ENCODE measurements around the gene ZNF773. TPM values are rescaled to one million over a fixed set of nuclear protein-coding genes. Genes with fewer than 3 reads are reported as not detected.
A peak's percentile ranks its signal among the peaks of the same experiment; 100 is the strongest.
"Not testable (repeated sequence)": the region's sequence is repeated elsewhere in the genome, so short reads cannot be mapped to it uniquely, and the experiment has no call there.

Gene ZNF773
- total and polyA plus RNA-seq, 9 donors: 6.8 to 16.3 (median 8.7) TPM

DNA sequence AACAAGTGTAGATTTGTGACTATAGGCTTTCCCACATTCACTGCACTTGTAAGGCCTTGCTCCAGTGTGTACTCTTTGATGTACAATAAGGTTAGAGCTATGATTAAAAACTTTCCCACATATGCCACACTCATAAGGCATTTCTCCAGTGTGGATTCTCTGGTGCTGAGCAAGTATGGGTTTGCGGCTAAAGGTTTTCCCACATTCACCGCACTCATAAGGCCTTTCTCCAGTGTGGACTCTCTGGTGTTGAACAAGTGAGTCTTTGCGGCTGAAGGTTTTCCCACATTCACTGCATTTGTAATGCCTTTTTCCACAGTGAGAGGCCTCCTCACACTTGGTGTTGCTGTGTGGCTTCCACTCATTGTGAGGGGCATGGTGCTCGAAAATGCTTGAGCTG, 26.1 kb upstream of the ZNF773 start:
- TF ChIP-seq, protein P1, sequence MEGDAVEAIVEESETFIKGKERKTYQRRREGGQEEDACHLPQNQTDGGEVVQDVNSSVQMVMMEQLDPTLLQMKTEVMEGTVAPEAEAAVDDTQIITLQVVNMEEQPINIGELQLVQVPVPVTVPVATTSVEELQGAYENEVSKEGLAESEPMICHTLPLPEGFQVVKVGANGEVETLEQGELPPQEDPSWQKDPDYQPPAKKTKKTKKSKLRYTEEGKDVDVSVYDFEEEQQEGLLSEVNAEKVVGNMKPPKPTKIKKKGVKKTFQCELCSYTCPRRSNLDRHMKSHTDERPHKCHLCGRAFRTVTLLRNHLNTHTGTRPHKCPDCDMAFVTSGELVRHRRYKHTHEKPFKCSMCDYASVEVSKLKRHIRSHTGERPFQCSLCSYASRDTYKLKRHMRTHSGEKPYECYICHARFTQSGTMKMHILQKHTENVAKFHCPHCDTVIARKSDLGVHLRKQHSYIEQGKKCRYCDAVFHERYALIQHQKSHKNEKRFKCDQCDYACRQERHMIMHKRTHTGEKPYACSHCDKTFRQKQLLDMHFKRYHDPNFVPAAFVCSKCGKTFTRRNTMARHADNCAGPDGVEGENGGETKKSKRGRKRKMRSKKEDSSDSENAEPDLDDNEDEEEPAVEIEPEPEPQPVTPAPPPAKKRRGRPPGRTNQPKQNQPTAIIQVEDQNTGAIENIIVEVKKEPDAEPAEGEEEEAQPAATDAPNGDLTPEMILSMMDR (IDR thresholded peaks at IDR 0.05): no peak
- TF ChIP-seq EP300 (IDR thresholded peaks at IDR 0.05) (no peak), POLR2A (IDR thresholded peaks at IDR 0.05) (no peak)
- intact Hi-C loops (cut with DNase I): no loop called here
- H3K27ac ChIP-seq: no peak overlapping the region
- no peak for DNase-seq
- H3K9me3 ChIP-seq: peaks cover 29 to 58% of the 10 kb centered on the region in 2 donors
- no peaks in the 10 kb centered on the region for H3K4me1 ChIP-seq (ENCODE audit: insufficient read depth)
- H3K27me3 ChIP-seq: no peaks in the 10 kb centered on the region
- no peaks in the 10 kb centered on the region for H3K36me3 ChIP-seq
- 98% methylated on average over 4 of the region's 4 CpGs for WGBS, 3 donors
- no peak overlapping the region for H3K4me3 ChIP-seq

DNA sequence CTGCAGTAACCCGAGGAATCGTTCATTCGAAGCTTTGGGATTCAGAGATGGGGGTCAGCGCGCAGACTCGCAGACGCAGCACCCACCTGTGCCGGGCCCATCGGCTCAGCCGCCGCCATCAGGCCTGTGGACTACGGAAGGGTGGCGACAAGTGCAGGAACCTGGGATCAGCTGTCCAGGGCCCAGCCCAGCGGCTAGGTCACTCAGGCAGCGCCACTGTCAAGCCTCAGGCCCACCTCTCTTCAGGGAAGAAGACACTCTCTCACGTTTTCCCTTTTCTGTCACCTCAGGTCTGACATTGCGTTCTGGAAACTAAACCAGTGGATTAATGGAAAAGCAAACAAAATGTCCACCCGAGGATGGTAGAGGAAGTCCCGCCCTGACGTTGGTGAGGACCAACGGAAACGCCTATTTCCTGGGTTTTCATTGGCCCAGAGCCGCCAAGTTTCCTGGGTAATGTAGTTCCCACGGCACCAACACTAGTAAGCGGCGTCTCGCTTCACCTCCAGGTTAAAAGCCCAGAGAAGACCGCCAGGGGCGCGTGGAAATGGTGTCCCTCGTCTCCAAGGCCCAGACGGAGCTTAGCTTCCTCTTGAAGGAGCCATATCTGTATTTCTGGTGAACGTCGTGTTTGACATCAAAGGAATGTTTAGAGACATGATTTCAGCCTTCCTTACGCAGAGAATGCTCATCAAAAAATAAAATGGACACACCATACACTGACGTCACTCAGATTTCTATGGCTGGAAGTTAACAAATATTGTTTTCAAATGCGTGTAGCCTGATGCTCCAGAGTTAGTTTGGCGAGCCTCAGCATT, 22.3 kb upstream of the ZNF773 start, which contains the start of gene ZNF772:
ZNF772 (minus strand) TSS at position 376 of the 818 bp plus-strand sequence; CDS start at position 119, 257 bp downstream.
- intact Hi-C loops (cut with DNase I): no loop called here
- no peaks in the 10 kb centered on the region for H3K27me3 ChIP-seq
- H3K27ac ChIP-seq: peak within 1 kb of the TSS in 1 of 2 donors; percentile 68

DNA sequence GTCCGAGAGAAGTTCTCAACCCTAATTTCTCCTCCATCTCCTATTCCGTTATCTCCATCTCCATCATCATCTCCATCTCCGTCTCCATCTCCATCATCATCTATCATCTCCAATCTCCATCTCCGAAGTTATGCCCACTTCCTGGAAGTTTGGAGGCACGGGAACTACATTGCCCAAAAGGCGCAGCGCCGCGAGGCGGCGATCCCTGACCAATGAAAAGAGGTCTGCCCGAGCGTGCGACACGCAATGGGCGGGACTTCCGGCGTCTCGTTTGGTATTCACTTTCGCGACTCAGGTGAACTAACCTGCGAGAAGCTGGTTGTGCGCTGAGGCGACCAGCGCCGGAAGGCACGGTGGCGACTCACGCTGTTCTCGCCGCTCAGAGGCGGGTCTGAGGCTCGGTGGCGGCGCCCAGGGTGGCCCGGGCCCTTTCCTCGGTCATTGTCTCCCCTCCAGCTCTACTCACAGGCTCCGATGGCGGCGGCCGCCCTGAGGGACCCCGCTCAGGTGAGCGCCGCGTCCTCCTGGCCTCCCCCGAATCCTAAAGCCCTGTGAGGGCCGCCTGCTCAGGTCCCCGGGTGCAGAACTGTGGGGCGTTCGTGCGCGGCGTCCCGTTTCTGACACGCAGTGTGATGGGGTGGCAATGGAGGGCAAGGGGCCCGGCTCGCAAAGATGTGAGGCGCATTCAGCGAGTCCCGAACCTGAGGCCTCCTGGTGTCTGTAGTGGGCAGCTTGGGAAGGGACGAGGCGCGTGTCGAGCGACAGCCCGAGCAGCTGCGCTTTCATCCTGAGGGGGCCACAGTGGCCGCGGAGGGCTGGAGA, 12.1 kb upstream of the ZNF773 start, which contains the start of gene ZNF419:
ZNF419 (plus strand) TSS at position 274 of the 822 bp plus-strand sequence; CDS start at position 475, 201 bp downstream.
- H3K36me3 ChIP-seq; H3K4me1 ChIP-seq (ENCODE audit: insufficient read depth); H3K27me3 ChIP-seq; intact Hi-C loops (cut with DNase I): not testable (repeated sequence)
- peak within 1 kb of the TSS; percentile 98 for H3K4me3 ChIP-seq
- WGBS, 3 donors: 1% methylated on average over 30 to 60 of the region's 69 CpGs
- peak within 1 kb of the TSS; percentile 37 to 40 for H3K27ac ChIP-seq
- DNase-seq: peak; percentile 86 to 93 (median 89)
- peaks cover 0 to 15% of the 10 kb centered on the region in 2 donors for H3K9me3 ChIP-seq

More for the DNA sequence above, 22.3 kb upstream of the ZNF773 start, which contains the start of gene ZNF772:
- TF ChIP-seq EP300 (IDR thresholded peaks at IDR 0.05) (no peak), POLR2A (IDR thresholded peaks at IDR 0.05) (no peak)
- TF ChIP-seq, protein P1 (IDR thresholded peaks at IDR 0.05): peak in 2 of 3 donors; percentile 39 to 63
- Histone ChIP-seq H3K36me3 (no peaks in the 10 kb centered on the region), H3K9me3 (peaks cover 21 to 42% of the 10 kb centered on the region in 2 donors), H3K4me3 (peak within 1 kb of the TSS; percentile 64), H3K4me1 (ENCODE audit: insufficient read depth) (no peaks in the 10 kb centered on the region)
- WGBS, 3 donors: 6 to 7% (median 6%) methylated on average over 38 of the region's 38 CpGs
- peak; percentile 87 to 90 (median 88) for DNase-seq

- H3K4me3 ChIP-seq; H3K36me3 ChIP-seq; H3K4me1 ChIP-seq (ENCODE audit: insufficient read depth); H3K27me3 ChIP-seq; intact Hi-C loops (cut with DNase I); H3K27ac ChIP-seq; DNase-seq: not testable (repeated sequence)
- H3K9me3 ChIP-seq: peaks cover 0 to 19% of the 10 kb centered on the region in 2 donors
- no CpG with 5 or more reads among the region's 1 CpG for WGBS, 3 donors
Observed at GRCh38 chr19:57488299-57488644, 11.5 kb upstream of the ZNF773 start.

- H3K27ac ChIP-seq; H3K36me3 ChIP-seq; intact Hi-C loops (cut with DNase I); H3K4me3 ChIP-seq; H3K4me1 ChIP-seq (ENCODE audit: insufficient read depth); H3K27me3 ChIP-seq; DNase-seq: not testable (repeated sequence)
- H3K9me3 ChIP-seq: peaks cover 0 to 17% of the 10 kb centered on the region in 2 donors
Observed at GRCh38 chr19:57499332-57499679, 432 bp upstream of the ZNF773 start.

- intact Hi-C loops (cut with DNase I); H3K27ac ChIP-seq; DNase-seq; H3K27me3 ChIP-seq; H3K4me3 ChIP-seq; H3K36me3 ChIP-seq; H3K4me1 ChIP-seq (ENCODE audit: insufficient read depth): not testable (repeated sequence)
- peaks cover 0 to 21% of the 10 kb centered on the region in 2 donors for H3K9me3 ChIP-seq
- WGBS, 3 donors: 3 to 10% (median 3%) methylated on average over 1 to 2 of the region's 4 CpGs
Observed at GRCh38 chr19:57500400-57500799, 662 bp downstream of the ZNF773 start.

Measured in ovary (tissue), 9 donors.